ENCODE measurements around the gene MGAT4C.
"Not testable (repeated sequence)": the region's sequence is repeated elsewhere in the genome, so short reads cannot be mapped to it uniquely, and the experiment has no call there.

The MGAT4C gene

GRCh38 chr12:86143162-86143561, 113.0 kb downstream of the MGAT4C start:
- no peaks in the 10 kb centered on the region for H3K36me3 ChIP-seq (ENCODE audit: control insufficient read depth, insufficient read depth, low read length)
- no peaks in the 10 kb centered on the region for H3K4me1 ChIP-seq (ENCODE audit: control insufficient read depth, low read depth, low read length)
- H3K79me1 ChIP-seq (ENCODE audit: low read length): no peaks in the 10 kb centered on the region
- H3K9ac ChIP-seq (ENCODE audit: low read length): no peak overlapping the region
- no peak overlapping the region for H3K56ac ChIP-seq (ENCODE audit: low read length)
- no peak overlapping the region for H2BK5ac ChIP-seq (ENCODE audit: low read length)
- H3K27ac ChIP-seq (ENCODE audit: low read depth, low read length): no peak overlapping the region
- DNase-seq: no peak
- no peak overlapping the region for H3K4me2 ChIP-seq (ENCODE audit: low read length)
- H3K18ac ChIP-seq (ENCODE audit: low read length): no peak overlapping the region
- H2BK15ac ChIP-seq (replicated peaks; ENCODE audit: low read depth): no peak overlapping the region
- H3K23ac ChIP-seq (ENCODE audit: low read length): no peak overlapping the region
- no peaks in the 10 kb centered on the region for H3K79me2 ChIP-seq (ENCODE audit: control insufficient read depth, insufficient read depth, low read length)
- no peak overlapping the region for H4K8ac ChIP-seq (ENCODE audit: low read depth, low read length)
- no peak overlapping the region for H2BK120ac ChIP-seq (ENCODE audit: low read depth, low read length)
- H4K5ac ChIP-seq (ENCODE audit: low read length): no peak overlapping the region
- no peaks in the 10 kb centered on the region for H3K27me3 ChIP-seq (ENCODE audit: insufficient read depth, low read length, poor library complexity)
- no peak overlapping the region for H3K4ac ChIP-seq (ENCODE audit: low read depth, low read length)
- no CpG with 5 or more reads among the region's 1 CpG for WGBS (ENCODE audit: extremely low coverage, insufficient coverage, low lambda C conversion rate)
- H2AK5ac ChIP-seq (ENCODE audit: low read length): no peak overlapping the region
- H3K4me3 ChIP-seq (ENCODE audit: low read length): no peak overlapping the region

- no peak overlapping the region for H3K27ac ChIP-seq (ENCODE audit: low read depth, low read length)
- no peaks in the 10 kb centered on the region for H3K79me1 ChIP-seq (ENCODE audit: low read length)
- H3K23ac ChIP-seq (ENCODE audit: low read length): no peak overlapping the region
- no peak overlapping the region for H3K4me2 ChIP-seq (ENCODE audit: low read length)
- H3K9ac ChIP-seq (ENCODE audit: low read length): no peak overlapping the region
- H3K36me3 ChIP-seq (ENCODE audit: control insufficient read depth, insufficient read depth, low read length): no peaks in the 10 kb centered on the region
- no peaks in the 10 kb centered on the region for H3K79me2 ChIP-seq (ENCODE audit: control insufficient read depth, insufficient read depth, low read length)
- H2AK5ac ChIP-seq (ENCODE audit: low read length): no peak overlapping the region
- no peak overlapping the region for H2BK15ac ChIP-seq (replicated peaks; ENCODE audit: low read depth)
- H3K27me3 ChIP-seq (ENCODE audit: insufficient read depth, low read length, poor library complexity): no peaks in the 10 kb centered on the region
- no peak overlapping the region for H3K4me3 ChIP-seq (ENCODE audit: low read length)
- H3K56ac ChIP-seq (ENCODE audit: low read length): no peak overlapping the region
- no peak overlapping the region for H3K18ac ChIP-seq (ENCODE audit: low read length)
- WGBS (ENCODE audit: extremely low coverage, insufficient coverage, low lambda C conversion rate): no CpG with 5 or more reads among the region's 1 CpG
- no peaks in the 10 kb centered on the region for H3K4me1 ChIP-seq (ENCODE audit: control insufficient read depth, low read depth, low read length)
- H4K5ac ChIP-seq (ENCODE audit: low read length): no peak overlapping the region
- H3K4ac ChIP-seq (ENCODE audit: low read depth, low read length): no peak overlapping the region
- no peak for DNase-seq
- H2BK5ac ChIP-seq (ENCODE audit: low read length): no peak overlapping the region
- no peak overlapping the region for H2BK120ac ChIP-seq (ENCODE audit: low read depth, low read length)
- no peak overlapping the region for H4K8ac ChIP-seq (ENCODE audit: low read depth, low read length)
Measured at GRCh38 chr12:86139671-86140070, 116.5 kb downstream of the MGAT4C start.

DNA sequence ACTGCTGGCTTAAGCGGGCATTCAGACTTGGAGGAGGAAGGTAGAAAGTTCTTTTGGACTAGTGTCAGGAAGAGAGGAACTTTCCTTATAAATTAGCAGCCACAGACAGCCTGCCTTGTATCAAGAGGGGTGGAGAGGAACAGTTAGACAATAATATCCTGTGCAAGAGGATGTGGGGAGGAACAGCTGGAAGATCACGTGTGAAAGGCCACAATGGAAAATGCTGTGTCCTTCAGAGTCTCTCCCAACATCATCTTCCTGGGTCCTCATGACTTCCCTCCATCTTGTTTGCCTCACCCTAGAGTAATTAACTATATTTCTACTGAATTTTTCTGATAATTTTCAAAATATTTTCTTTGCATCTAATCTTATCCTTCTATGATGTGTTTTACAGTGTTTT, 117.4 kb downstream of the MGAT4C start:
- Histone ChIP-seq H3K4ac (ENCODE audit: low read depth, low read length) (no peak overlapping the region), H2BK120ac (ENCODE audit: low read depth, low read length) (no peak overlapping the region), H3K18ac (ENCODE audit: low read length) (no peak overlapping the region), H3K36me3 (ENCODE audit: control insufficient read depth, insufficient read depth, low read length) (no peaks in the 10 kb centered on the region), H3K4me2 (ENCODE audit: low read length) (no peak overlapping the region), H2BK15ac (replicated peaks; ENCODE audit: low read depth) (no peak overlapping the region), H3K9ac (ENCODE audit: low read length) (no peak overlapping the region), H2AK5ac (ENCODE audit: low read length) (no peak overlapping the region), H3K79me1 (ENCODE audit: low read length) (no peaks in the 10 kb centered on the region), H3K23ac (ENCODE audit: low read length) (no peak overlapping the region), H2BK5ac (ENCODE audit: low read length) (no peak overlapping the region), H3K56ac (ENCODE audit: low read length) (no peak overlapping the region), H3K4me3 (ENCODE audit: low read length) (no peak overlapping the region), H3K27me3 (ENCODE audit: insufficient read depth, low read length, poor library complexity) (no peaks in the 10 kb centered on the region), H4K8ac (ENCODE audit: low read depth, low read length) (no peak overlapping the region), H3K27ac (ENCODE audit: low read depth, low read length) (no peak overlapping the region), H4K5ac (ENCODE audit: low read length) (no peak overlapping the region), H3K79me2 (ENCODE audit: control insufficient read depth, insufficient read depth, low read length) (no peaks in the 10 kb centered on the region), H3K4me1 (ENCODE audit: control insufficient read depth, low read depth, low read length) (no peaks in the 10 kb centered on the region)
- DNase-seq: no peak
- WGBS (ENCODE audit: extremely low coverage, insufficient coverage, low lambda C conversion rate): no CpG with 5 or more reads among the region's 2 CpGs

DNA sequence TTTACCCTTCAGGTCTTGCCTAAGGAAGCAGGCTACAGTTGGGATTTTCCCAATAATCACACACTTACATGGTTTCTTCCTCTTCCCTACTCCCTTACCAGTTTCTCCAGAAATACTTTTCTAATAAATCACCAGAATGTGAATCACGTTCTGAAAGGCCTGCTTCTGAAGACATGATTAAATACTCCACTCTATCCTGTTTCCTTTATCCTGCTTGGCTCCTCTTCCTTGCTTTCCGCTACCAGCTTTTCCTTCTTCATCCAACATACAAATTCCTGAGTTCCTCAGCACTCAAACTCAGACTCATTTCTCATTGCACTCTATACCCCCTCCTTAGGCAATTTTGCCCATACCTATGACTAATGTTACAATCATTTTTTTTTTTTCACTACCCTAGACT, 118.3 kb downstream of the MGAT4C start:
- no peak overlapping the region for H3K27ac ChIP-seq (ENCODE audit: low read depth, low read length)
- H3K9ac ChIP-seq (ENCODE audit: low read length): no peak overlapping the region
- H4K5ac ChIP-seq (ENCODE audit: low read length): no peak overlapping the region
- no peak overlapping the region for H3K18ac ChIP-seq (ENCODE audit: low read length)
- no peak overlapping the region for H3K4me3 ChIP-seq (ENCODE audit: low read length)
- H3K79me2 ChIP-seq (ENCODE audit: control insufficient read depth, insufficient read depth, low read length): no peaks in the 10 kb centered on the region
- H2BK15ac ChIP-seq (replicated peaks; ENCODE audit: low read depth): no peak overlapping the region
- no peak overlapping the region for H2AK5ac ChIP-seq (ENCODE audit: low read length)
- no peaks in the 10 kb centered on the region for H3K27me3 ChIP-seq (ENCODE audit: insufficient read depth, low read length, poor library complexity)
- no peaks in the 10 kb centered on the region for H3K36me3 ChIP-seq (ENCODE audit: control insufficient read depth, insufficient read depth, low read length)
- H3K4me1 ChIP-seq (ENCODE audit: control insufficient read depth, low read depth, low read length): no peaks in the 10 kb centered on the region
- no peak for DNase-seq
- H2BK120ac ChIP-seq (ENCODE audit: low read depth, low read length): no peak overlapping the region
- H3K4me2 ChIP-seq (ENCODE audit: low read length): no peak overlapping the region
- H3K4ac ChIP-seq (ENCODE audit: low read depth, low read length): no peak overlapping the region
- H4K8ac ChIP-seq (ENCODE audit: low read depth, low read length): no peak overlapping the region
- H3K56ac ChIP-seq (ENCODE audit: low read length): no peak overlapping the region
- no CpG with 5 or more reads among the region's 2 CpGs for WGBS (ENCODE audit: extremely low coverage, insufficient coverage, low lambda C conversion rate)
- no peak overlapping the region for H2BK5ac ChIP-seq (ENCODE audit: low read length)
- H3K23ac ChIP-seq (ENCODE audit: low read length): no peak overlapping the region
- H3K79me1 ChIP-seq (ENCODE audit: low read length): no peaks in the 10 kb centered on the region

DNA sequence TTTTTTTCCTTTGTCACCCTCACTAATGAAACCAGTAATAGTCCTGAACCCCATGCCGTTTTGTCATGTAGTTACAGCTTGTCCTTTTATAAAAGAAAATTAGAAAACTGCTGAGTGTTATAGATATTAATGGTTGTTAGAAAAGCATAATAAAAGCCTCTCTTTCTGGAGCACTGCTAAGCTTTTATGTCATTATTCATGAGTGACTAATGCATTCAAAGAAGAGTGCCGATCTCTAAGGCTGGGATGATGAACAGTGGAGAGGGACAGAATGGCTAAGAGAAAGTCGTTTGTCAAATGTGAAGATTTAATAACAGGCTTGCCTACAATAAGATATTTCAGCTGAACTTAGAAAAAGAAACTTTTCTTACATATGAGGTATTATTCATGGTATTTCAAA, 121.6 kb downstream of the MGAT4C start:
- no peak overlapping the region for H2BK5ac ChIP-seq (ENCODE audit: low read length)
- no peak overlapping the region for H3K56ac ChIP-seq (ENCODE audit: low read length)
- H3K36me3 ChIP-seq (ENCODE audit: control insufficient read depth, insufficient read depth, low read length): no peaks in the 10 kb centered on the region
- no peaks in the 10 kb centered on the region for H3K27me3 ChIP-seq (ENCODE audit: insufficient read depth, low read length, poor library complexity)
- no peak overlapping the region for H3K9ac ChIP-seq (ENCODE audit: low read length)
- no peak overlapping the region for H2BK120ac ChIP-seq (ENCODE audit: low read depth, low read length)
- no peak overlapping the region for H3K4ac ChIP-seq (ENCODE audit: low read depth, low read length)
- no peaks in the 10 kb centered on the region for H3K79me2 ChIP-seq (ENCODE audit: control insufficient read depth, insufficient read depth, low read length)
- H3K4me3 ChIP-seq (ENCODE audit: low read length): no peak overlapping the region
- H3K23ac ChIP-seq (ENCODE audit: low read length): no peak overlapping the region
- no peaks in the 10 kb centered on the region for H3K79me1 ChIP-seq (ENCODE audit: low read length)
- no peak overlapping the region for H3K27ac ChIP-seq (ENCODE audit: low read depth, low read length)
- no peak overlapping the region for H2AK5ac ChIP-seq (ENCODE audit: low read length)
- no peaks in the 10 kb centered on the region for H3K4me1 ChIP-seq (ENCODE audit: control insufficient read depth, low read depth, low read length)
- no peak overlapping the region for H2BK15ac ChIP-seq (replicated peaks; ENCODE audit: low read depth)
- H3K4me2 ChIP-seq (ENCODE audit: low read length): no peak overlapping the region
- no peak overlapping the region for H4K5ac ChIP-seq (ENCODE audit: low read length)
- DNase-seq: peak; percentile 23
- no peak overlapping the region for H3K18ac ChIP-seq (ENCODE audit: low read length)
- H4K8ac ChIP-seq (ENCODE audit: low read depth, low read length): no peak overlapping the region
- WGBS (ENCODE audit: extremely low coverage, insufficient coverage, low lambda C conversion rate): no CpG with 5 or more reads among the region's 3 CpGs

DNA sequence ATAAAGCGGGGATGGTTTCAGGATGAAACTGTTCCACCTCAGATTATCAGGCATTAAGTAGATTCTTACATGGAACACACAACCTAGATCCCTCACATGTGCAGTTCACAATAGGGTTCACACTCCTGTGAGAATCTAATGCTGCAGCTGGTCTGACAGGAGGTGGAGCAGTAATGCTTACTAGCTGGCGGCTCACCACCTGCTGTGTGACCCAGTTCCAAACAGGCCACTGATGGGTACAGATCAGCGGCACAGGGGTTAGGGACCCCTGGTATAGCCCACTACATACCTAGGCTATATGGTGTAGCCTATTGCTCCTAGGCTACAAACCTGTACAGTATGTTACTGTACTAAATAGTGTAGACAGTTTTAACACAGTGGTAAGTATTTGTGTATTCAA, 129.3 kb downstream of the MGAT4C start:
- H3K4me2 ChIP-seq (ENCODE audit: low read length); H4K5ac ChIP-seq (ENCODE audit: low read length); H2AK5ac ChIP-seq (ENCODE audit: low read length); H3K79me2 ChIP-seq (ENCODE audit: control insufficient read depth, insufficient read depth, low read length); H3K56ac ChIP-seq (ENCODE audit: low read length); H3K79me1 ChIP-seq (ENCODE audit: low read length); DNase-seq; H2BK120ac ChIP-seq (ENCODE audit: low read depth, low read length); H3K4me3 ChIP-seq (ENCODE audit: low read length); H3K27me3 ChIP-seq (ENCODE audit: insufficient read depth, low read length, poor library complexity); H3K4ac ChIP-seq (ENCODE audit: low read depth, low read length); H3K9ac ChIP-seq (ENCODE audit: low read length); H3K27ac ChIP-seq (ENCODE audit: low read depth, low read length); H2BK5ac ChIP-seq (ENCODE audit: low read length); H3K23ac ChIP-seq (ENCODE audit: low read length); H2BK15ac ChIP-seq (replicated peaks; ENCODE audit: low read depth); H3K18ac ChIP-seq (ENCODE audit: low read length); H4K8ac ChIP-seq (ENCODE audit: low read depth, low read length); H3K4me1 ChIP-seq (ENCODE audit: control insufficient read depth, low read depth, low read length); H3K36me3 ChIP-seq (ENCODE audit: control insufficient read depth, insufficient read depth, low read length): not testable (repeated sequence)
- whole genome bisulfite sequencing (ENCODE audit: extremely low coverage, insufficient coverage, low lambda C conversion rate): no CpG with 5 or more reads among the region's 3 CpGs

All from mesendoderm (in vitro differentiated cells).